HepG2 (cell line): ENCODE results near the gene PELO. TPM values are rescaled to one million over a fixed set of nuclear protein-coding genes. Genes with fewer than 3 reads are reported as not detected.

ENCODE experiments used
- ATAC-seq: fragments of 200-7000 bp; cut with Tn5 transposase; 3 replicates; pipeline ENCODE4 v1.9.1; 2020; ENCODE audit warnings: mild to moderate bottlenecking, moderate library complexity
- BruUV-seq: library from RNA; stranded (reverse); fragments of 400-500 nt; replicated peaks from 2 replicates; lab custom pipeline; 2021; lab: Mats Ljungman, UMichigan
- CTCF ChIA-PET: fragments of 300-600 bp; formaldehyde crosslinking; extraction: SDS; loops from one replicate; lab custom pipeline; 2021; ENCODE audit warnings: low total read pairs, inconsistent platforms, low intra/inter-chr PET ratio; lab: Yijun Ruan, JAX
- POLR2A ChIA-PET: fragments of 350-600 bp; sonication (Branson Sonifier 250); formaldehyde crosslinking; loops from one replicate; lab custom pipeline; 2020; ENCODE audit warnings: antibody characterized with exemption, inconsistent platforms; lab: Yijun Ruan, JAX
- DNase-seq: peaks from one replicate; pipeline ENCODE4 v3.0.0-alpha.2; 2015; ENCODE audit warnings: low spot score
- FAIRE-seq: peaks from 3 replicates; lab custom pipeline; 2011; peaks lifted over from hg19 to GRCh38; lab: Jason Lieb, UNC
- H2AFZ ChIP-seq: one replicate; pipeline ENCODE4 v1.6.1; 2011; ENCODE audit warnings: low read length, inconsistent platforms
- H3K27ac ChIP-seq: fragments of 300-600 bp; 3 replicates; pipeline ENCODE4 v1.8.0; 2011; ENCODE audit warnings: mixed run types, mild to moderate bottlenecking, mixed read lengths, low read length, inconsistent platforms; ENCODE audit not compliant: insufficient read depth; ENCODE audit errors: extremely low read length
- H3K27me3 ChIP-seq, 2 experiments: fragments of 200-600 bp in 1 of 2; 2 replicates in 1 of 2; 3 replicates in 1 of 2; pipeline versions ENCODE4 v1.6.0 to v1.8.0; 2011; ENCODE audit warnings: low read length in 2 of 2, mild to moderate bottlenecking in 2 of 2, moderate library complexity in 2 of 2, inconsistent platforms in 1 of 2; ENCODE audit not compliant: insufficient read depth in 2 of 2, control insufficient read depth in 1 of 2
- H3K36me3 ChIP-seq, 2 experiments: fragments of 200-600 bp in 1 of 2; replicated peaks in 1 of 2; 2 replicates in 1 of 2; 3 replicates in 1 of 2; pipeline versions ENCODE4 v1.5.1 to v1.8.0; 2011; ENCODE audit warnings: low read length in 2 of 2, inconsistent platforms in 1 of 2; ENCODE audit not compliant: insufficient read depth in 2 of 2, control insufficient read depth in 1 of 2
- H3K4me1 ChIP-seq: 2 replicates; pipeline ENCODE4 v1.5.1; 2012; ENCODE audit warnings: low read length, inconsistent platforms; ENCODE audit not compliant: insufficient read depth
- H3K4me2 ChIP-seq: 2 replicates; pipeline ENCODE4 v1.6.0; 2011; ENCODE audit warnings: low read depth, low read length, inconsistent platforms
- H3K4me3 ChIP-seq, 3 experiments: fragments of 200-600 bp in 1 of 3; sonication (generic), shearing (Covaris generic) in 1 of 3; replicated peaks in 1 of 3; 2 replicates each; pipeline ENCODE4 v1.5.1; 2011 to 2016; ENCODE audit warnings: low read length in 3 of 3, inconsistent platforms in 2 of 3, low read depth in 2 of 3, mild to moderate bottlenecking in 2 of 3, control low read depth in 1 of 3, mixed read lengths in 1 of 3; ENCODE audit not compliant: insufficient read depth in 1 of 3
- H3K79me2 ChIP-seq: one replicate; pipeline ENCODE4 v1.6.1; 2011; ENCODE audit warnings: low read length, inconsistent platforms; ENCODE audit not compliant: insufficient read depth
- H3K9ac ChIP-seq: 2 replicates; pipeline ENCODE4 v1.6.0; 2011; ENCODE audit warnings: mild to moderate bottlenecking, low read depth, low read length, inconsistent platforms; ENCODE audit not compliant: insufficient read depth
- H3K9me3 ChIP-seq: 2 replicates; pipeline ENCODE4 v1.5.1; 2012; ENCODE audit warnings: mild to moderate bottlenecking, low read length
- H4K20me1 ChIP-seq: 2 replicates; pipeline ENCODE4 v1.6.0; 2011; ENCODE audit warnings: inconsistent platforms, mild to moderate bottlenecking, low read length, moderate library complexity; ENCODE audit not compliant: insufficient read depth
- BORCS8-MEF2B ChIP-seq: sonication (generic); formaldehyde crosslinking; IDR thresholded peaks from 2 replicates; pipeline ENCODE4 v1.8.0; 2022; ENCODE audit warnings: mild to moderate bottlenecking, missing genetic modification reagents
- HNF1B ChIP-seq: sonication (generic); formaldehyde crosslinking; IDR thresholded peaks from 2 replicates; pipeline ENCODE4 v1.5.1; 2020; ENCODE audit warnings: mild to moderate bottlenecking, moderate library complexity, missing genetic modification reagents
- HNRNPH1 ChIP-seq: fragments of 200-400 bp; formaldehyde crosslinking; optimal IDR thresholded peaks from 2 replicates; pipeline ENCODE3; 2017; ENCODE audit warnings: mild to moderate bottlenecking, low read depth, low read length
- NR0B2 ChIP-seq: sonication (generic); formaldehyde crosslinking; IDR thresholded peaks from 2 replicates; pipeline ENCODE4 v1.4.0; 2020; ENCODE audit warnings: mild to moderate bottlenecking, missing genetic modification reagents
- SALL1 ChIP-seq: sonication (generic); formaldehyde crosslinking; IDR thresholded peaks from 2 replicates; pipeline ENCODE4 v1.8.0; 2022; ENCODE audit warnings: mild to moderate bottlenecking, missing genetic modification reagents
- SMARCC2 ChIP-seq: fragments of 450-650 bp; IDR thresholded peaks from 2 replicates; pipeline ENCODE4 v1.6.1; 2017; ENCODE audit warnings: antibody characterized with exemption, mild to moderate bottlenecking
- TBX2 ChIP-seq: sonication (generic); formaldehyde crosslinking; IDR thresholded peaks from 2 replicates; pipeline ENCODE4 v1.5.0; 2020; ENCODE audit warnings: missing genetic modification reagents, mild to moderate bottlenecking, borderline replicate concordance
- ZNF160 ChIP-seq: sonication (generic); formaldehyde crosslinking; IDR thresholded peaks from 2 replicates; pipeline ENCODE4 v1.8.0; 2022; ENCODE audit warnings: mild to moderate bottlenecking, inconsistent platforms, missing genetic modification reagents
- ZNF333 ChIP-seq: sonication (generic); formaldehyde crosslinking; IDR thresholded peaks from 2 replicates; pipeline ENCODE4 v1.4.0; 2020; ENCODE audit warnings: mild to moderate bottlenecking, missing genetic modification reagents, borderline replicate concordance
- ZSCAN31 ChIP-seq: sonication (generic); formaldehyde crosslinking; IDR thresholded peaks from 2 replicates; pipeline ENCODE4 v1.5.0; 2020; ENCODE audit warnings: low read depth, mild to moderate bottlenecking, missing genetic modification reagents
- WGBS: methylation state at CpG from one replicate; pipeline ENCODE4 v1.1.6; 2017; ENCODE audit warnings: low lambda C conversion rate; 5-methylcytosine and 5-hydroxymethylcytosine counted together
- in situ Hi-C: cut with HindIII; loops from 2 replicates; pipeline ENCODE4 v1.10.0; 2017; ENCODE audit warnings: low pct_unique_long_range_greater_than_20kb; ENCODE audit not compliant: extremely low pct_ligation_motif_present
- intact Hi-C: fragments of 100-400 bp; cut with micrococcal nuclease; formaldehyde crosslinking; loops from one replicate; pipeline ENCODE4 v1.10.0; 2022; ENCODE audit not compliant: unreplicated experiment
- polyA plus RNA-seq, 8 experiments: library from polyadenylated mRNA; depleted of rRNA in 3 of 8; stranded (reverse) in 7 of 8; unstranded in 1 of 8; fragments of >200 nt; fragmentation: Illumina TruSeq in 4 of 8; extraction: Trizol in 4 of 8; gene quantifications; 2 replicates each; pipeline versions ENCODE4 v1.2.1 to v1.2.3, GENCODE V29; 2011 to 2016; ENCODE audit warnings: low read depth in 4 of 8, missing spikeins in 1 of 8, mixed read lengths in 1 of 8; ENCODE audit not compliant: insufficient read depth in 1 of 8
- total RNA-seq, 5 experiments: library from RNA; depleted of rRNA; stranded (reverse); fragments of >200 nt; fragmentation: Illumina TruSeq; extraction: Trizol; gene quantifications; 2 replicates each; pipeline ENCODE4 v1.2.3, GENCODE V29; 2016; ENCODE audit warnings: low read depth in 1 of 5
- TF ChIP-seq, protein P1 (sequence below), 2 experiments: sonication (generic) in 1 of 2; formaldehyde crosslinking in 1 of 2; IDR thresholded peaks; 2 replicates each; pipeline versions ENCODE4 v1.5.1 to v1.6.1; 2011 to 2020; ENCODE audit warnings: borderline replicate concordance in 1 of 2, low read depth in 1 of 2, low read length in 1 of 2, mild to moderate bottlenecking in 1 of 2, missing genetic modification reagents in 1 of 2, moderate library complexity in 1 of 2
- TF ChIP-seq, protein P2 (sequence below): sonication (generic); formaldehyde crosslinking; IDR thresholded peaks from 2 replicates; pipeline ENCODE4 v1.5.1; 2020; ENCODE audit warnings: mild to moderate bottlenecking, missing genetic modification reagents, moderate library complexity

The PELO gene
- total and polyA plus RNA-seq, 2 of the 13 experiments (the other 11 are each of a cell fraction or from before 2014, with no cell fraction given), result 19.0 to 23.9 TPM

DNA sequence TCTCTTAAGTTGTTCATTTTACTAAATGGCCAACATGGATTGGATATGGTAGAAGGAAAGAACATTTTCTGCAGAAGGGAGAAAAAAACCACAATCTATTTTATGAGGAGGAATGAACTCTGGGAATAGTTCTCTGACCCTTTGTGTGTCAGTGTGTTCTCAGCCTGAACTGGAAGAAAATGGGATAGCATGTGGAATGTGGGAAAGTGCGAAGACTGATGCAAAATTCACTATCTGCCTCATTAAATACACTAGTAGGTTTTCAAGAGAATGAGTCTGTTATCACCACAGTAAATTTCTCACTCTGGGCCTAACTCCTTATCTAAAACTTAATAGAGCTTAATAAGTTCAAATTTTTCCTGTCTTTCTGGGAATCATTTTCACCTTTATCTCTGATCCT, 22.7 kb downstream of the PELO start:
- Histone ChIP-seq H3K79me2 (peaks cover 20% of the 10 kb centered on the region), H4K20me1 (no peaks in the 10 kb centered on the region), H3K4me2 (no peak overlapping the region), H2AFZ (no peak overlapping the region), H3K4me3 (no peak overlapping the region), H3K36me3 (peaks cover 0 to 5% of the 10 kb centered on the region in 2 experiments; a peak in 1 of 5 replicates), H3K9ac (no peak overlapping the region), H3K9me3 (no peaks in the 10 kb centered on the region), H3K27ac (no peak overlapping the region), H3K4me1 (peaks cover 43% of the 10 kb centered on the region), H3K27me3 (no peaks in the 10 kb centered on the region)
- intact Hi-C loops (no loop called here), in situ Hi-C loops (no loop called here)
- POLR2A ChIA-PET, result no interaction called here
- CTCF ChIA-PET, result no interaction called here
- TF ChIP-seq TBX2 (CRISPR knock-in tag) (no peak), BORCS8-MEF2B (no peak), SALL1 (CRISPR knock-in tag) (no peak), SMARCC2 (no peak), ZNF160 (no peak), HNRNPH1 (no peak), HNF1B (no peak), NR0B2 (CRISPR knock-in tag) (no peak), ZSCAN31 (CRISPR knock-in tag) (no peak), ZNF333 (no peak)
- TF ChIP-seq, protein P1, sequence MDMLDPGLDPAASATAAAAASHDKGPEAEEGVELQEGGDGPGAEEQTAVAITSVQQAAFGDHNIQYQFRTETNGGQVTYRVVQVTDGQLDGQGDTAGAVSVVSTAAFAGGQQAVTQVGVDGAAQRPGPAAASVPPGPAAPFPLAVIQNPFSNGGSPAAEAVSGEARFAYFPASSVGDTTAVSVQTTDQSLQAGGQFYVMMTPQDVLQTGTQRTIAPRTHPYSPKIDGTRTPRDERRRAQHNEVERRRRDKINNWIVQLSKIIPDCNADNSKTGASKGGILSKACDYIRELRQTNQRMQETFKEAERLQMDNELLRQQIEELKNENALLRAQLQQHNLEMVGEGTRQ (IDR thresholded peaks at IDR 0.05; ENCODE audit: low read depth, low read length), result no peak
- TF ChIP-seq, protein P1 (CRISPR knock-in tag; IDR thresholded peaks at IDR 0.05; ENCODE audit: borderline replicate concordance), result no peak
- TF ChIP-seq, protein P2, sequence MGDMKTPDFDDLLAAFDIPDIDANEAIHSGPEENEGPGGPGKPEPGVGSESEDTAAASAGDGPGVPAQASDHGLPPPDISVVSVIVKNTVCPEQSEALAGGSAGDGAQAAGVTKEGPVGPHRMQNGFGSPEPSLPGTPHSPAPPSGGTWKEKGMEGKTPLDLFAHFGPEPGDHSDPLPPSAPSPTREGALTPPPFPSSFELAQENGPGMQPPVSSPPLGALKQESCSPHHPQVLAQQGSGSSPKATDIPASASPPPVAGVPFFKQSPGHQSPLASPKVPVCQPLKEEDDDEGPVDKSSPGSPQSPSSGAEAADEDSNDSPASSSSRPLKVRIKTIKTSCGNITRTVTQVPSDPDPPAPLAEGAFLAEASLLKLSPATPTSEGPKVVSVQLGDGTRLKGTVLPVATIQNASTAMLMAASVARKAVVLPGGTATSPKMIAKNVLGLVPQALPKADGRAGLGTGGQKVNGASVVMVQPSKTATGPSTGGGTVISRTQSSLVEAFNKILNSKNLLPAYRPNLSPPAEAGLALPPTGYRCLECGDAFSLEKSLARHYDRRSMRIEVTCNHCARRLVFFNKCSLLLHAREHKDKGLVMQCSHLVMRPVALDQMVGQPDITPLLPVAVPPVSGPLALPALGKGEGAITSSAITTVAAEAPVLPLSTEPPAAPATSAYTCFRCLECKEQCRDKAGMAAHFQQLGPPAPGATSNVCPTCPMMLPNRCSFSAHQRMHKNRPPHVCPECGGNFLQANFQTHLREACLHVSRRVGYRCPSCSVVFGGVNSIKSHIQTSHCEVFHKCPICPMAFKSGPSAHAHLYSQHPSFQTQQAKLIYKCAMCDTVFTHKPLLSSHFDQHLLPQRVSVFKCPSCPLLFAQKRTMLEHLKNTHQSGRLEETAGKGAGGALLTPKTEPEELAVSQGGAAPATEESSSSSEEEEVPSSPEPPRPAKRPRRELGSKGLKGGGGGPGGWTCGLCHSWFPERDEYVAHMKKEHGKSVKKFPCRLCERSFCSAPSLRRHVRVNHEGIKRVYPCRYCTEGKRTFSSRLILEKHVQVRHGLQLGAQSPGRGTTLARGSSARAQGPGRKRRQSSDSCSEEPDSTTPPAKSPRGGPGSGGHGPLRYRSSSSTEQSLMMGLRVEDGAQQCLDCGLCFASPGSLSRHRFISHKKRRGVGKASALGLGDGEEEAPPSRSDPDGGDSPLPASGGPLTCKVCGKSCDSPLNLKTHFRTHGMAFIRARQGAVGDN, result no peak
- FAIRE-seq (no peak), DNase-seq (no peak), ATAC-seq (no peak)
- no TSS peak for BruUV-seq
- 96% methylated on average over 1 of the region's 1 CpG for WGBS
